HepG2 (cell line): Measurements from ENCODE around the gene ADRA2A. TPM values are rescaled to one million over a fixed set of nuclear protein-coding genes. Genes with fewer than 3 reads are reported as not detected.
A peak's percentile ranks its signal among the peaks of the same experiment; 100 is the strongest.

ENCODE experiments used
- ATAC-seq: fragments of 200-7000 bp; cut with Tn5 transposase; 3 replicates; pipeline ENCODE4 v1.9.1; 2020; ENCODE audit warnings: mild to moderate bottlenecking, moderate library complexity
- BruUV-seq: library from RNA; stranded (reverse); fragments of 400-500 nt; replicated peaks from 2 replicates; lab custom pipeline; 2021; lab: Mats Ljungman, UMichigan
- CTCF ChIA-PET: fragments of 300-600 bp; formaldehyde crosslinking; extraction: SDS; loops from one replicate; lab custom pipeline; 2021; ENCODE audit warnings: low total read pairs, inconsistent platforms, low intra/inter-chr PET ratio; lab: Yijun Ruan, JAX
- POLR2A ChIA-PET: fragments of 350-600 bp; sonication (Branson Sonifier 250); formaldehyde crosslinking; loops from one replicate; lab custom pipeline; 2020; ENCODE audit warnings: antibody characterized with exemption, inconsistent platforms; lab: Yijun Ruan, JAX
- DNase-seq: peaks from one replicate; pipeline ENCODE4 v3.0.0-alpha.2; 2015; ENCODE audit warnings: low spot score
- FAIRE-seq: peaks from 3 replicates; lab custom pipeline; 2011; peaks lifted over from hg19 to GRCh38; lab: Jason Lieb, UNC
- H2AFZ ChIP-seq: one replicate; pipeline ENCODE4 v1.6.1; 2011; ENCODE audit warnings: low read length, inconsistent platforms
- H3K27ac ChIP-seq: fragments of 300-600 bp; 3 replicates; pipeline ENCODE4 v1.8.0; 2011; ENCODE audit warnings: mixed run types, mild to moderate bottlenecking, mixed read lengths, low read length, inconsistent platforms; ENCODE audit not compliant: insufficient read depth; ENCODE audit errors: extremely low read length
- H3K27me3 ChIP-seq, 2 experiments: fragments of 200-600 bp in 1 of 2; 2 replicates in 1 of 2; 3 replicates in 1 of 2; pipeline versions ENCODE4 v1.6.0 to v1.8.0; 2011; ENCODE audit warnings: low read length in 2 of 2, mild to moderate bottlenecking in 2 of 2, moderate library complexity in 2 of 2, inconsistent platforms in 1 of 2; ENCODE audit not compliant: insufficient read depth in 2 of 2, control insufficient read depth in 1 of 2
- H3K36me3 ChIP-seq, 2 experiments: fragments of 200-600 bp in 1 of 2; replicated peaks in 1 of 2; 2 replicates in 1 of 2; 3 replicates in 1 of 2; pipeline versions ENCODE4 v1.5.1 to v1.8.0; 2011; ENCODE audit warnings: low read length in 2 of 2, inconsistent platforms in 1 of 2; ENCODE audit not compliant: insufficient read depth in 2 of 2, control insufficient read depth in 1 of 2
- H3K4me1 ChIP-seq: 2 replicates; pipeline ENCODE4 v1.5.1; 2012; ENCODE audit warnings: low read length, inconsistent platforms; ENCODE audit not compliant: insufficient read depth
- H3K4me2 ChIP-seq: 2 replicates; pipeline ENCODE4 v1.6.0; 2011; ENCODE audit warnings: low read depth, low read length, inconsistent platforms
- H3K4me3 ChIP-seq, 3 experiments: fragments of 200-600 bp in 1 of 3; sonication (generic), shearing (Covaris generic) in 1 of 3; replicated peaks in 1 of 3; 2 replicates each; pipeline ENCODE4 v1.5.1; 2011 to 2016; ENCODE audit warnings: low read length in 3 of 3, inconsistent platforms in 2 of 3, low read depth in 2 of 3, mild to moderate bottlenecking in 2 of 3, control low read depth in 1 of 3, mixed read lengths in 1 of 3; ENCODE audit not compliant: insufficient read depth in 1 of 3
- H3K79me2 ChIP-seq: one replicate; pipeline ENCODE4 v1.6.1; 2011; ENCODE audit warnings: low read length, inconsistent platforms; ENCODE audit not compliant: insufficient read depth
- H3K9ac ChIP-seq: 2 replicates; pipeline ENCODE4 v1.6.0; 2011; ENCODE audit warnings: mild to moderate bottlenecking, low read depth, low read length, inconsistent platforms; ENCODE audit not compliant: insufficient read depth
- H3K9me3 ChIP-seq: 2 replicates; pipeline ENCODE4 v1.5.1; 2012; ENCODE audit warnings: mild to moderate bottlenecking, low read length
- H4K20me1 ChIP-seq: 2 replicates; pipeline ENCODE4 v1.6.0; 2011; ENCODE audit warnings: inconsistent platforms, mild to moderate bottlenecking, low read length, moderate library complexity; ENCODE audit not compliant: insufficient read depth
- CEBPB ChIP-seq: IDR thresholded peaks from 2 replicates; pipeline ENCODE4 v1.6.1; 2011; ENCODE audit warnings: low read depth, low read length, improper control_type of control experiment, borderline replicate concordance
- CEBPG ChIP-seq: IDR thresholded peaks from 2 replicates; pipeline ENCODE4 v1.6.1; 2016
- ZNF160 ChIP-seq: sonication (generic); formaldehyde crosslinking; IDR thresholded peaks from 2 replicates; pipeline ENCODE4 v1.8.0; 2022; ENCODE audit warnings: mild to moderate bottlenecking, inconsistent platforms, missing genetic modification reagents
- ZNF274 ChIP-seq: sonication (generic); formaldehyde crosslinking; IDR thresholded peaks from 2 replicates; pipeline ENCODE4 v1.5.1; 2020; ENCODE audit warnings: mild to moderate bottlenecking, missing genetic modification reagents
- ZNF616 ChIP-seq: sonication (generic); formaldehyde crosslinking; IDR thresholded peaks from 2 replicates; pipeline ENCODE4 v1.5.0; 2020; ENCODE audit warnings: low read depth, mild to moderate bottlenecking, missing genetic modification reagents
- WGBS: methylation state at CpG from one replicate; pipeline ENCODE4 v1.1.6; 2017; ENCODE audit warnings: low lambda C conversion rate; 5-methylcytosine and 5-hydroxymethylcytosine counted together
- in situ Hi-C: cut with HindIII; loops from 2 replicates; pipeline ENCODE4 v1.10.0; 2017; ENCODE audit warnings: low pct_unique_long_range_greater_than_20kb; ENCODE audit not compliant: extremely low pct_ligation_motif_present
- intact Hi-C: fragments of 100-400 bp; cut with micrococcal nuclease; formaldehyde crosslinking; loops from one replicate; pipeline ENCODE4 v1.10.0; 2022; ENCODE audit not compliant: unreplicated experiment
- polyA plus RNA-seq, 8 experiments: library from polyadenylated mRNA; depleted of rRNA in 3 of 8; stranded (reverse) in 7 of 8; unstranded in 1 of 8; fragments of >200 nt; fragmentation: Illumina TruSeq in 4 of 8; extraction: Trizol in 4 of 8; gene quantifications; 2 replicates each; pipeline versions ENCODE4 v1.2.1 to v1.2.3, GENCODE V29; 2011 to 2016; ENCODE audit warnings: low read depth in 4 of 8, missing spikeins in 1 of 8, mixed read lengths in 1 of 8; ENCODE audit not compliant: insufficient read depth in 1 of 8
- total RNA-seq, 5 experiments: library from RNA; depleted of rRNA; stranded (reverse); fragments of >200 nt; fragmentation: Illumina TruSeq; extraction: Trizol; gene quantifications; 2 replicates each; pipeline ENCODE4 v1.2.3, GENCODE V29; 2016; ENCODE audit warnings: low read depth in 1 of 5

ADRA2A gene
- total and polyA plus RNA-seq, 2 of the 13 experiments (the other 11 are each of a cell fraction or from before 2014, with no cell fraction given) = 0.01 TPM; not detected in 1

- Histone ChIP-seq H3K79me2 (no peaks in the 10 kb centered on the region), H3K4me2 (no peak overlapping the region), H3K9me3 (peaks cover 31% of the 10 kb centered on the region), H3K9ac (no peak overlapping the region), H3K36me3 (no peaks in the 10 kb centered on the region), H4K20me1 (no peaks in the 10 kb centered on the region), H2AFZ (no peak overlapping the region), H3K27me3 (no peaks in the 10 kb centered on the region), H3K4me3 (no peak overlapping the region), H3K4me1 (no peaks in the 10 kb centered on the region), H3K27ac (no peak overlapping the region)
- ChIA-PET POLR2A (no interaction called here), CTCF (no interaction called here)
- intact Hi-C loops = no loop called here
- TF ChIP-seq CEBPB (peak; percentile 80), CEBPG (peak; percentile 61), ZNF616 (CRISPR knock-in tag) (no peak)
- DNase-seq (no peak), FAIRE-seq (no peak), ATAC-seq (0 out of 3 replicates have a peak, but pooled peaks have one; percentile 30)
- in situ Hi-C loops = no loop called here
- BruUV-seq = no TSS peak
These were observed 39.0 kb upstream of the ADRA2A start for GRCh38 chr10:111037858-111038257.

GRCh38 chr10:111039522-111039921, 37.3 kb upstream of the ADRA2A start:
- ChIA-PET CTCF (no interaction called here), POLR2A (no interaction called here)
- no peak overlapping the region for H3K4me2 ChIP-seq
- no peaks in the 10 kb centered on the region for H3K36me3 ChIP-seq
- H2AFZ ChIP-seq = no peak overlapping the region
- intact Hi-C loops (no loop called here), in situ Hi-C loops (no loop called here)
- TF ChIP-seq ZNF160 (peak; percentile 98), ZNF274 (CRISPR knock-in tag) (no peak)
- no peak overlapping the region for H3K9ac ChIP-seq
- H3K4me1 ChIP-seq = no peaks in the 10 kb centered on the region
- no peak overlapping the region for H3K27ac ChIP-seq
- WGBS = 11% methylated on average over 2 of the region's 2 CpGs
- H3K9me3 ChIP-seq = peaks cover 29% of the 10 kb centered on the region
- no TSS peak for BruUV-seq
- DNase-seq (no peak), FAIRE-seq (no peak), ATAC-seq (no peak)
- H4K20me1 ChIP-seq = no peaks in the 10 kb centered on the region
- no peaks in the 10 kb centered on the region for H3K27me3 ChIP-seq
- H3K4me3 ChIP-seq = no peak overlapping the region
- no peaks in the 10 kb centered on the region for H3K79me2 ChIP-seq
